GM18498 (cell line): ENCODE data around the gene TDG.

Experiments
- ATAC-seq: cut with Tn5 transposase; IDR thresholded peaks from one replicate; pipeline ENCODE4 v1.9.1; 2021; ENCODE audit warnings: mild to moderate bottlenecking, moderate library complexity; ENCODE audit not compliant: unreplicated experiment

The TDG gene

DNA sequence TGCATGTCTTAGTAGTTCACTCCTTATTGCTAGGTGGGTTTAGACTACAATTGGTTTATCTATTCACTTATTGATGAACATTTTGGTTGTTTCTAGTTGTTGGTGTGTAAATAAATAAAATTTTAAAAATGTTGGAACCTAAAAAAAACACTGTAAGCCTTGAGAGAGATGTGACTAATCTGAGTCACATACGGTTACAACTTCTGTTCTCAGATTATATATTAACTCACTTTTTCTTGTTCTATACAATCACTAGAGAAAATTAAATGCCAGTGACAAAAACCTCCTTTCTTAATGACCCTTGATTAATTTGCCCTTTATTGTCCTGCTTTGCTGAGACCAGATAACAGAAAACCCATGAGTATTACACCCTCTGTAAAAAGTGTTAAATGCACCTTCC lies 7.1 kb upstream of the TDG start:
- no peak for ATAC-seq

DNA sequence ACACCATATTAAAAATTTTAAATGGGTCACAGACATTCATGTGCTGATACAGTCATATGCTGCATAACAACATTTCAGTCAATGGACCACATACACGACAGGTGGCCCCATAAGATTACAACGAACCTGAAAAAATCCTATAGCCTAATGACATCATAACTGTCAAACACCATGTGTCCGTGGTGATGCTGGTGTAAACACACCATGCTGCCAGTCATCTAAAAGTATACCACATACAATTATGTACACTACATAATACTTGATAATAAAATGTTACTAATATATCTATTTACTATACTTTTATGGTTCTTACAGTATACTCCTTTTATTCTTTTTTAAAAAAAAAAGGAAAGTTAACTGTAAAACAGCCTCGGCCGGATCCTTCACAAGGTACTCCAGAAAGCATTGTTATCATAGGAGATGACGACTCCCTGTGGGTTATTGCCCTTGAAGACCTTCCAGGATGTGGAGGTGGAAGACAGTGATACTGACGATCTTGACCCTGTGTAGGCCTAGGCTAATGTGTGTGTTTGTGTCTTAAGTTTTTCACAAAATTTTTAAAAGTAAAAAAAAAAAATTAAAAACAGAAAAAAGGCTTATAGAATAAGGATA lies 5.0 kb upstream of the TDG start:
- ATAC-seq, result no peak

DNA sequence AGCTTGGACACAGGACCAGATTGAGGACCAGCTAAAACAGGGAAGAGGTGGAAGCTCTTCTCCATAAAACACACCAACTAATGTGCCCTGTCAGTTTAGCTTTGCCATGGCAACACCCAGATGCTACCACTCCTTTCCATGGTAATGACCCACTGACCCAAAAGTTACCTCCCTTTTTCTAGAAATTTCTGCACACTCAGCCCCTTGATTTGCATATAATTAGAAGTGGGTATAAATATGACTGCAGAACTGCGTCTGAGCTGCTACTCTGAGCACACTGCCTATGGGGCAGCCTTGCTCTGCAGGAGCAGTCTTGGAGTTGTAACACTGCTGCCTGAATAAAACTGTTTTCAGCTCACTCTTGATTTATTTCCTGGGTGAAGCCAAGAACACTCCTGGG lies 3.2 kb upstream of the TDG start:
- ATAC-seq, result no peak

DNA sequence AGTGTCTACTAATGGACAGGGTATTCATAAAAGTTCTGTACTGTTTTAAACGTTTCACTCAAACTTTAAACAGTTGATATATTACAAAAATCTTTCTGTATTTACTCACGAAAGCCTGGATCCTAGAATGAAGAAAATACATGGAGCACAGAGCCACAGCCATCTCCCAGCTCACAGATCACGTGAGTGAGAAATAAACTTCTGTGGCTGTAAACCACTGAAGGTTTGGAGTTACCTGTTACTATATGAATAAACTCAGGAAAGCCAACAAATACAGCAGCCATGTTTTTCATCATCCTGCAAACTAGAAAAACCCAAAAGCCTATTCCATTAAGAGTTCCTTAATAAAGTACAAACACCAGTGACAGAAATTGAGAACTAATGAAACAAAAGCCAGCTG lies 867 bp upstream of the TDG start:
- ATAC-seq, result no peak

DNA sequence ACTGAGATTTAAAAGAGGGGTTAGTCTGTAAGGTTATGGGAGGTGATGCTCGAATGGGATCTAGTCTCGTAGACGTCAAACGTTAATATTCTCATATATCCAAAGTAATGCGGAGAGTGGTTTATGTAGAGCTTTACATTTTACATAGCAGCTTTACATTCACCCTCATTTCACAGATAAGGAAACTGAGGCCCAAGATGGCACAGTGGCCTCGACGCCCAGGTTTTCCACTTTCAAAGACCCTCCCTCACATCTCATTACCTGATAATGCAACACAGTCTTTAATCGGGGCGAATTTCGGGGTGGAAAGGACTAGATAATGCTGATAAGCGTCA lies 450 bp upstream of the TDG start:
- ATAC-seq, result no peak

DNA sequence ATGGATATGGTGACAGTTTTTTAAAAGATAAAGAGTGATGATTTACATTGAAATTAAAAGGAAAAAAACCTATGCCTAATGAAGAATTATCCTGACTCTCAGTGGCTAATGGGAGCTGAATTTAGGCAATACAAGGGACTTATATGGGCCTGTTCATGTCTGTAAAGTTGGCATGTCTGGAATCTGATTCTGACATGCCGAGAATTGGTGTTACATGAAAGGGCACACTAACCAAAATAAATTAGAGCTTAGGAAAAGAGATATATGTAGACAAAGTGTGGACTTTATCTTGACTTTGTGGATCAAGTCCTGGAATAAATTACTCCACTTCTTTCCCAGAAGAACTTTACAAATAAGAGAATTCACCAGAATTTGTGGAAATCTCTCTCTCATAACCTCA lies 1.1 kb downstream of the TDG start:
- no peak for ATAC-seq

DNA sequence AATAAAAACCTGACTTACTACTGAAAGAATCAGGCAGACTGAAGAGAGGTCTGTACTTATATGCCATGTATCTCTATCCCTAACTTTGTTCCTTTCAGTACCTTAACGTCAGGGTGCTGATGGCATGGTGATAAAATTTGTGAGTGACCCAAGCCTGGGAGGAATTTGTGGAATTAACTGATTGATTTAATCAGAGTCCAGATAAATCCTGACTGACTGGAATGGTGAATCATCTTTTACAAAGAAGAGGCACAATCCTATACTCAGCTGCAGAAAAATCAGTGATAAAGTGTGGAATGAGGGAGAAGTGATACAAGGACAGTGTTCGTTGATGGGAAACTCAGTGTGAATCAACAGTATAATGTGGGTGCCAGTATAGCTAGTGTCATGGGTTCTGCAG lies 3.7 kb downstream of the TDG start:
- no peak for ATAC-seq

DNA sequence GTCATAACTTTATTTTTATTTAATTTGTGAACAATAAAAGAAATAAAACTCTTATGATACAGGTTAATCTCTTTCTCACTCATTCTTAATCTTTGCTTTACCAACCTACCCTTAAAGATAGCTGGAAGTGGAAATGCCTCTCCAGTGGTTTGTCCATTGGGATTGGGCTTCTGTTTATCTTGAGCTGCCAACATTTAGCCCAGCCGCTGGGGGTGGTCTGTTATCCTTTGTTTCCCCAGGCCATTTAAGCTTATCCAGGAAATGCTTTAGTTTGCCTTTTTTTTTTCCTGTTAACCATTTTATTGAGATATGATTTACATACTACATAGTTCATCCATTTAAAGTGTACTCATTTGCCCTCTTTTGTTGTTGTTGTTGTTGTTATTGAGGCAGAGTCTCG lies 8.2 kb downstream of the TDG start:
- no peak for ATAC-seq

DNA sequence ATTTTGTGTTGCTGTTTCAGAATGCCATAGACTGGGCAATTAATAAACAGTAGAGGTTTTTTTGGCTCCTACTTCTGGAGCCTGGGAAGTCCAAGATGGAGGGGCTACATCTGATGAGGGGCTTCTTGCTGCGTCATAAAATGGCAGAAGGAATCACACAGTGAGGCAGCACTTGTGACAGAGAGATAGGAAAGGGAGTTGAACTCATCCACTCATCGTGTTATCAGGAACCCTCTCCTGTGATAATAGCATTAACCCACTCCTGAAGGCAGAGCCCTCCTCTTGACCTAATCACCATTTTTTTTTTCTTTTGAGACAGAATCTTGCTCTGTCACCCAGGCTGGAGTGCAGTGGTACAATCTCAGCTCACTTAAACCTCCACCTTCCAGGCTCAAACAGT lies 9.7 kb downstream of the TDG start:
- no peak for ATAC-seq

DNA sequence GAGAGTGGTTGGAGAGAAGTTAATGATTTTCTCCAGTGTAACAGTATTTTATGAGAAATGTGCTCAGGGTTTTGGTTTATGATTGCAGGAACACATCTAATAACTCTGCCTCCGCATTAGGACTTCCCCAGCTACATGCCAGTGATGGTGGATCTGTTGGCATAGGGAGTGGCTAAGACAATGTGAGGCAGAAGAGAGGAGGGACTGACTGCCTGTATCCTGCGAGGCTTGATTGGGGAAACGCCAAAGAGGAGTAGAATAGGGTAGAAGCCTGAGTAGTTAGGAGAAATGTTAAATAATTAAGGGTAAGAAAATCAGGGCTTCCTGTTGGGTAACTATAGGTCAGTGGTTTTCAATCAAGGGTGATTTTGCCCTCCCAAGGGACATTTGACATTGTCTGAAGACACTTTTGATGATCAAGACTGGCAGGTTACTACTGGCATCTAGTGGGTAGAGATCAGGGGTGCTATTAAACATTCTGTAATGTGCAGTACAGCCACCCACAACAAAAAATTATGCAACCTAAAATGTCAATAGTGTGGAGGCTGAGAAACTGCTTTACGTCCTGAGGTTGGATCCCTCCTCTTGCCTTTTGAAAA lies 12.8 kb downstream of the TDG start:
- ATAC-seq, result no peak

DNA sequence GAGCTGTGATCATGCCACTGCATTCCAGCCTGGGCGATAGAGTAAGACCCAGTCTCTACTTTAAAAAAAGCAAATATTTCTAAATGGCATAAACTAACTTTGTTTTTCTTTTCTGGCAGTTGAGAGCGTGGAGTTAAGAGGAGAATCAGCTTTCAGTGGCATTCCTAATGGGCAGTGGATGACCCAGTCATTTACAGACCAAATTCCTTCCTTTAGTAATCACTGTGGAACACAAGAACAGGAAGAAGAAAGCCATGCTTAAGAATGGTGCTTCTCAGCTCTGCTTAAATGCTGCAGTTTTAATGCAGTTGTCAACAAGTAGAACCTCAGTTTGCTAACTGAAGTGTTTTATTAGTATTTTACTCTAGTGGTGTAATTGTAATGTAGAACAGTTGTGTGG lies 21.2 kb downstream of the TDG start:
- no peak for ATAC-seq

DNA sequence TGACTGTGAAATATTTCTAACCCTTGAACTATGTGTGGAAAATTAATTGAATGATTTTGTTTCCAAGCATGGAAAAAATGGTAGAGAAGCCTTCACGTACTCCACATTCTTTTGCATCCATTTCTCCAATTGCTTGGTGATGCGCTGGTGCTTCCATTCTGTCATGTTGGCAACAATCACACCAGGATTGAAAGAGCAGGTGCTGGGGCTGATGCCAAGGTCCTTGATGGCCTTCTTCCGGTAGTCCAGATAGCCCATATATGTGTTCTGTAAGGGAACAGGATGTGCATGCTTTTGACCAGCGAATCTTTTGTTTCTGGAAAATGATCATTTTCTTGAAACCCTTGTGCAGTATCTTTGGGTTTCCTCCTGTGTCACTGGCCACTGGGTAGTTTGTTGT lies 28.6 kb downstream of the TDG start:
- ATAC-seq, result no peak

DNA sequence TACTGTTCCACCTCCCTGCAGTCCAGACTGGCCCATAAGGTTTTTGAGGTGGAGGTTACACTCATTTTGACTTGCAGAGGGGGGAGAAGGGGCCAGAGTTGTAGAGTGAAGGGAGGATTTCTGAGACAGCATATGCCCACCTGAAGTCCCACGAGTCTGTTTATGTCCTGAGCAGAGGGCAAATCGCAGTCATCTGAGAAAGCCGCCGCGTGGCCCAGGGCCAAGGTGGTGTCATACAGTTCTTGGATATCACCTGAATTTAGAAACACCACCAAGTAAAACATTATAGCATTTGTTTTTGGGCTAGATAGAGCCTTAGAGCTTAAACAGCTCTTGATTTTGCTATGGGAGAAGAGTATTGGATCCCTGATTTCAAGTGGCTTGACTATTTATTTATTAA lies 30.9 kb downstream of the TDG start:
- ATAC-seq, result no peak

DNA sequence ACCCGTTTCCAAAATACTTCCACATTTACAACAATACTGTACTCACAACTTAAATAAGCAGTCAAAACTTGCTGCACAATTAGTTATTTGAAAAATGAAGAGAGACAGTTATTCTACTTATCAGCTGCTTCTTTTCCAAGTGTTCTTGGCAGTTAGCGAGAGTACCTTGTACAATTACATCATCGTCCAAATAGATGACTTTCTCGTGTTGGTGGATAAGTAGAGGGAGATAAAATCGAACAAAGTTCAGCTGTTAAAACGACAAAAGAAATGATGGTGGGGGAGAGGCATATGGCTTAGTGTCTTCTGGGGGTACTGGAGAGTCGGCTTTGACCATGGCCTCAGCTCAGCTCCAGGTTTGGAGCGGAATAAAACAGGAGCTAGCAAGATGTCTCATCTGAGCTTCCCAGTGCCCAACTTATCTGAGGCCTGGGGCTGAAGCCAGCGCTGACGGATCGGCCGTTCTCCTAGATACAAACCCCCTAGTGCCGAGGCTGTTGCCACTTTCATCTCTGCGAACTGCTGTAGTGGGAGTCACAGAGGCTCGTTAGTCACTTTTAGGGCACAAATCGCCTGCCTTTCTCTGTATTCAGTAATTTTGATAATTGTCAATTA lies 31.7 kb downstream of the TDG start:
- ATAC-seq, result no peak

DNA sequence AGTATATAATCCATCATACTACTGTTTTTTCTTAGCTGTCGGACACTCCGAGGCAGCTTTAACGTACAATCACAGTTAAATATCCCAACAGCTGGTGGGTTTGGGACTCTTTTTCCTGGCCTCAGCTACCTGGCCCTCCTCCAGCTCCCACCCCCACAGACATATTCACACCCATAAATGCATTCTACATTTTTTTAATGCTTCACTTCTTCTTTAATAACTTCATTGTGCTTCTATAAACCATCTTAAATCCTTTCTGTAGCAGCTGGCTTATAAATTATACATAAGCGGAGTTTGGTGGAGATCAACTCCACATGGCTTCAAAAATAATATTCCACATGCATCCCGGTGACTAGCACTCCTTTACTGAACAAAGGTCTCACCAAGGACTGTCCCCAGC lies 33.3 kb downstream of the TDG start:
- no peak for ATAC-seq

DNA sequence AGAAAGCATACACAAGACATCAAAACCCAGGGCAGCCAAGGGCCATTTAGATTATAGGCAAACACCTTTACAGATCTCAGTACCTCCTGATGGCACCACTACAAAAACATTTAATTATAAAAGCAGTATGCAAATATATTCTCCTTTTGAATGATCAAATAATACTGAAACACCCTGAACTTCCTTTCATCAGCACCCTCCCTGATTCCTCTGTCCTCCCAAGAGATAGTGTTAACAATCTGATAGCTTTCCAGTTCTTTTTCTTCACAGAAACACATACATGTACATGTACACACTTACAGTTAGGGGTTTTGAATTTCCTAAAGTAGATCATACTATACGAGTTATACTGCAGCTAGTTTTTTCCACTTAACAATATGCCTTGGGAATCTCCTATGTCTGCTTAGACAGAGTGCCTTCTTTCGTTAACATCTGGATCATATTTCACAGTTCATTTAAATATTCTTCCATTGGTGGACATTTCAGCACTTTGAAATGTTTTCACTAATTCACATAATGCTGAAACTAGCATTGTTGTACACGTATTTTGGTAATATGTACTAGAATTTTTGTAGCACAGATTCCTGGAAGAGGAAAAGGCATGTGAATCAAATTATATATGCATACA lies 35.2 kb downstream of the TDG start:
- ATAC-seq, result no peak

DNA sequence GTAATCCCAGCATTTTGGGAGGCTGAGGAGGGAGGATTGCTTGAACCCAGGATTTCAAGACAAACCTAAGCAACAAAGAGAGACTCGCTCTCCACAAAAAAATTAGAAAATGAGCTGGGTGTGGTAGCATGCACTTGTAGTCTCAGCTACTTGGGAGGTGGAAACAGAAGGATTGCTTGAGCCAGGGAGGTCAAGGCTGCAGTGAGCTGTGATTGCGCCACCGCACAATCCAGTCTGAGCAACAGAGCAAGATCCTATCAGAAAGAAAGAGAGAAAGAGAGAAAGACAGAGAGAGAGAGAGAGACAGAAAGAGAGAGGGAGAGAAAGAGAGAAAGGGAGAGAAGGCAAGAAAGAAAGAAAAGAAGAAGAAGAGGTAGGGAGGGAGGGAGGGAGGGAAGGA lies 37.0 kb downstream of the TDG start:
- ATAC-seq, result no peak

DNA sequence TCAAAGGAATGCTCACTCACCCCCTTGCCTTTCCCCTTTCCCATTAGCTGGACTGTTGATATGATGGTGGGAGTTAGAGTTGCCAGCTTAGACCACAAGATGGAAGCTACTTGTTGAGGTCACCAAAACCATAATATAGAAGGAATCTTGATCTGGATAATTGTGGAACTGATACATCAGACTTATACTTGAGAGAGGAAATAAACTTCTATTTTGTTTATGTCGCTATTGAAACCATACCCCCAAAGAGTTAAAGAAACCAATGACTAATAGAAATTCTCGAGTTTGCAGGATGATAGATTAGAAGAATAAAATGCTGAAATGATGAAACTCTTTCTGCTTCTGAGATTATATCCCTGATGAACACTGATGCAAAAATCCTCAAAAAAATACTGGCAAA lies 37.9 kb downstream of the TDG start:
- no peak for ATAC-seq

DNA sequence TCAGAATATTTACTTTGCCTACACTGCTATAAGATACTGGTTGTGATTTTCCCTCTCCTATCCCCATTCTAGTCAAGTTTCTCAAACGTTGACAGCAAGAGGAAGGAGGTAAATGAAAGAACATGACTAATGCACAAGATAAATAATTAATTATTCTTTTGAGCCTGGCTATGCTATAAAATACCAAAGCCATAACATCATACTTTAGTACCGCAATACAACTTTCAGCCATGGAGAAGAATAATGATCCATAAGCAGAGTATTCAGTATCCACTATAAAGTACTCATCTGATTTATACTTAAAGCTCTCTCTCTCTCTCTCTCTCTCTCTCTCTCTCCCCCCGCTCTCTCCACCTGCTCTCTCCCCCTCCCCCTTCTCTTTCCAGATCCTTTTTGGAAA lies 41.3 kb downstream of the TDG start:
- ATAC-seq, result no peak

DNA sequence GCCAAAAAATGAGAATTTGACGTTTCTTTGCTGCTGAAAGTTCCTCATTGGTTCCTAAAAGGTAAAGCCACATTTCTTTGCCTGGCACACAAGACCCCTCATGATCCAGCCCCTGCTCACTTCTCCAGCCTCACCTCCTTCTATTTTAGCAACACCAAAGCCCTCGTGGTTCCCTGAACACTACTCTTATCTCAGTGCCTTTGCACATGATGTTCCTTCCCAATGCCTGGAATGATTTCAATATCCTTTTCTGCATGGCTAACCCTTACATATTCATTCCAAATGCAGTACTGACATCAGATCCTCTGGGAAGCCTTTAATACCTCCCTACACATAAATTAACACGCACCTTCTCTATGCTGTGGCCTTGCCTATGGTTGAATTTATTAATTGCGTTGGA lies 44.4 kb downstream of the TDG start:
- no peak for ATAC-seq

DNA sequence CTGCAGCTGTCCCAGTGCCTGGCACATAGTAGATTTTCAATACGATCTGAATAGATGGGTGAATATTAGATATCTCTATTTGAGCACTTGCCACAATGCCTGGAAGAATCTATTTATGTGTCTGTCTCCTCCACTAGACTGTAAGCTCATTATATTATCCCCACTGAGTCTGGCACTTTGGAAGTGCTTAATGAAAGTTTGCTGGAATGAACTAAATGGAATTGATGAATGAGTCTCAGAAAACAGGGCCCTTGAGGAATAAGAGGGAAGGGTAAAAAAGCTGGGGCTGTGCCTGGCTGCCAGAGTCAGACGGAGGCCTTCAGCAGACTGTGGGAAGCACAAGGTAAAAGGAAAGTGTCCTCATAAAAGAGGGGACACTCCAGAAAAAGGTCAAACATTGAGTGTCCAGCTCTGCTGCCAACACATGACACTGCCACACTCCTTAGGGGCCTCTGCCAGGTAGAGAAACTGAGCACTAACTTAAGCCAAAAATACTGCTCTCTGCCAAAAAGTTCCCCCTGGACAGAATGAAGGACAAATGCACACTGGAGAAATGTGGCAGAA lies 45.0 kb downstream of the TDG start:
- ATAC-seq, result no peak

DNA sequence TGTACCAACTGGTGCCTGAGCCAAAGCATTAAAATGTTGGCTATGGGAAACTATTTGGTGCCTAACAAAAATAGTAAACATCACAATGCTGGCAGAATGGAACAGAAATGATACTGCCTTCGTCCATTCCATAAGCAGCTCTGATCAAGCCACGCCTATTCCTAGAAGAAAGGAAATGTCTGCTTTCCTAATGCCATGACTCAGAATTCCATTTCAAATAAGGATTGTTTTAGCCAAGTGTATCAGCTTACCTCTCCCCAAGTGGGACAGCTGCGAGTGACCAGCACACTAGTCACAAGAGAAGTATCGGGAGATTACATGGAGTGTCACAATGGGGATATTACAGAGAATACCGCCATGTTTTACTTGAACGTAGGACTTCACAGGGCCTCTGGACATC lies 45.6 kb downstream of the TDG start:
- ATAC-seq, result no peak
